ENCODE data around the gene TEAD1. TPM values are rescaled to one million over a fixed set of nuclear protein-coding genes. Genes with fewer than 3 reads are reported as not detected.

TEAD1 gene
- total and polyA plus RNA-seq, 9 of the 15 experiments (the other 6 are each of a cell fraction or from before 2014, with no cell fraction given), result 1.7 to 17.7 (median 10.8) TPM

- Histone ChIP-seq H3K9me3 (replicated peaks; ENCODE audit: control insufficient read depth, insufficient read depth, low read depth, low read length) (no peaks in the 10 kb centered on the region), H3K4me3 (no peak overlapping the region), H3K27ac (ENCODE audit: extremely low read depth, low read depth, low read length) (no peak overlapping the region), H3K4me1 (replicated peaks in 1 of 2; ENCODE audit: control insufficient read depth in 2 of 2, insufficient read depth in 2 of 2, low read length in 2 of 2) (0 out of 5 replicates have a peak, but pooled peaks cover 0 to 3% of the 10 kb centered on the region in 2 experiments), H3K4me2 (ENCODE audit: insufficient read depth, low read length) (no peak overlapping the region), H3K36me3 (ENCODE audit: control insufficient read depth, insufficient read depth, low read length) (no peaks in the 10 kb centered on the region), H4K20me1 (replicated peaks; ENCODE audit: control insufficient read depth, insufficient read depth, low read length) (no peaks in the 10 kb centered on the region), H3K9me1 (ENCODE audit: control insufficient read depth, insufficient read depth, low read length) (no peaks in the 10 kb centered on the region), H3K9ac (ENCODE audit: insufficient read depth in 1 of 2, low read depth in 2 of 2, low read length in 2 of 2) (no peak overlapping the region), H2AFZ (ENCODE audit: low read depth, low read length) (no peak overlapping the region), H3K27me3 (ENCODE audit: control insufficient read depth in 2 of 2, insufficient read depth in 2 of 2, low read length in 2 of 2) (no peaks in the 10 kb centered on the region), H3K79me2 (ENCODE audit: control insufficient read depth, insufficient read depth, low read length) (peaks cover 3% of the 10 kb centered on the region; the same call in 2 of the 3 replicates)
- CTCF ChIA-PET (ENCODE audit: low intra/inter-chr PET ratio), result no interaction called here
- 53% methylated on average over 1 of the region's 1 CpG for WGBS (ENCODE audit: insufficient coverage, low coverage, missing lambda C conversion rate)
- FAIRE-seq (no peak), DNase-seq (ENCODE audit: extremely low read depth in 1 of 4, low spot score in 3 of 4) (no peak), ATAC-seq (no peak)
- POLR2A ChIA-PET, result interaction anchor here (0.9 to 2.9 kb wide), 2 partner anchors 10 to 12 kb away, joined by 4 to 11 read pairs; no protein-coding TSS in a partner anchor
- in situ Hi-C loops (cut with MboI), result no loop called here
- no TSS peak for BruUV-seq (replicated peaks)
- intact Hi-C loops (cut with micrococcal nuclease), result no loop called here
- no peak for TF ChIP-seq STAT6 (CRISPR knock-in tag; IDR thresholded peaks at IDR 0.05)
- TF ChIP-seq JUND (IDR thresholded peaks at IDR 0.05; ENCODE audit: borderline replicate concordance, low read depth, low read length), result no peak
- no peak for TF ChIP-seq JUND (tag; IDR thresholded peaks at IDR 0.05; ENCODE audit: borderline replicate concordance, low read depth, low read length)
- TF ChIP-seq HNRNPH1 (optimal IDR thresholded peaks at IDR 0.05; ENCODE audit: low read depth, low read length), result no peak
- no peak for TF ChIP-seq ZNF589 (CRISPR knock-in tag; IDR thresholded peaks at IDR 0.05; ENCODE audit: low read depth)
- no peak for TF ChIP-seq ATF7 (IDR thresholded peaks at IDR 0.05)
- TF ChIP-seq PCBP1 (IDR thresholded peaks at IDR 0.05; ENCODE audit: low read depth, low read length, poor library complexity, severe bottlenecking), result no peak
- TF ChIP-seq HDAC6 (IDR thresholded peaks at IDR 0.05; ENCODE audit: low read depth, low read length), result no peak
- no peak for TF ChIP-seq HCFC1 (IDR thresholded peaks at IDR 0.05; ENCODE audit: low read depth, low read length)
- no peak for TF ChIP-seq CEBPB (tag; IDR thresholded peaks at IDR 0.05)
- no peak for TF ChIP-seq FOXP4 (CRISPR knock-in tag; IDR thresholded peaks at IDR 0.05; ENCODE audit: borderline replicate concordance)
- no peak for TF ChIP-seq C11orf30 (IDR thresholded peaks at IDR 0.05; ENCODE audit: low read depth)
- no peak for TF ChIP-seq PPARD (CRISPR knock-in tag; IDR thresholded peaks at IDR 0.05)
- TF ChIP-seq SREBF2 (CRISPR knock-in tag; IDR thresholded peaks at IDR 0.05), result no peak
These were observed 82.2 kb downstream of the TEAD1 start for GRCh38 chr11:12756454-12756806.
